ENCODE results near the gene ZDHHC7. TPM values are rescaled to one million over a fixed set of nuclear protein-coding genes. Genes with fewer than 3 reads are reported as not detected.
A peak's percentile ranks its signal among the peaks of the same experiment; 100 is the strongest.

ZDHHC7 gene
- total RNA-seq, 4 donors from 2014 or later: 55.3 to 77.5 (median 66.3) TPM

DNA sequence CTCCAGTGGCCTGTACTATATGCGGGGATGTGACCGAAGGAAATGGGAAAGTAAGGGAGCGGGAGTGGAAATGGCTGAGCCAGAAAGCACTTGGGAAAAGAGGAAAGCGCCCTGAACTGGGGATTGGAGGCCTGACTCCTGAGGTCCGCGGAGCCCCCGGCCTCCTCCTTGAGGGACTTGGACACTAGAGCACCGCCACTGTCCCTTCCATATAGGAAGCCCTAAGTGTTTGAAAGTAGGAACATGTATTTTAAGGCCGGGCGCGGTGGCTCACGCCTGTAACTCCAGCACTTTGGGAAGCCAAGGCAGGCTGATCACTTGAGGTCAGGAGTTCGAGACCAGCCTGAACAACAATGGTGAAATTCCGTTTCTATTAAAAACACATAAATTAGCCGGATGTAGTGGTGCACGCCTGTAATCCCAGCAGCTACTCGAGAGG, 530 bp upstream of the ZDHHC7 start:
- TF ChIP-seq EP300 (IDR thresholded peaks at IDR 0.05): no peak
- TF ChIP-seq POLR2A (IDR thresholded peaks at IDR 0.05): no peak
- no peak for TF ChIP-seq POLR2AphosphoS5 (IDR thresholded peaks at IDR 0.05)
- TF ChIP-seq, protein P1, sequence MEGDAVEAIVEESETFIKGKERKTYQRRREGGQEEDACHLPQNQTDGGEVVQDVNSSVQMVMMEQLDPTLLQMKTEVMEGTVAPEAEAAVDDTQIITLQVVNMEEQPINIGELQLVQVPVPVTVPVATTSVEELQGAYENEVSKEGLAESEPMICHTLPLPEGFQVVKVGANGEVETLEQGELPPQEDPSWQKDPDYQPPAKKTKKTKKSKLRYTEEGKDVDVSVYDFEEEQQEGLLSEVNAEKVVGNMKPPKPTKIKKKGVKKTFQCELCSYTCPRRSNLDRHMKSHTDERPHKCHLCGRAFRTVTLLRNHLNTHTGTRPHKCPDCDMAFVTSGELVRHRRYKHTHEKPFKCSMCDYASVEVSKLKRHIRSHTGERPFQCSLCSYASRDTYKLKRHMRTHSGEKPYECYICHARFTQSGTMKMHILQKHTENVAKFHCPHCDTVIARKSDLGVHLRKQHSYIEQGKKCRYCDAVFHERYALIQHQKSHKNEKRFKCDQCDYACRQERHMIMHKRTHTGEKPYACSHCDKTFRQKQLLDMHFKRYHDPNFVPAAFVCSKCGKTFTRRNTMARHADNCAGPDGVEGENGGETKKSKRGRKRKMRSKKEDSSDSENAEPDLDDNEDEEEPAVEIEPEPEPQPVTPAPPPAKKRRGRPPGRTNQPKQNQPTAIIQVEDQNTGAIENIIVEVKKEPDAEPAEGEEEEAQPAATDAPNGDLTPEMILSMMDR (IDR thresholded peaks at IDR 0.05): no peak
- peak overlapping the region; percentile 75 to 99 for H3K4me3 ChIP-seq
- H3K9me3 ChIP-seq: no peaks in the 10 kb centered on the region
- no peak for ATAC-seq
- 0 to 7% methylated on average over 11 of the region's 17 CpGs for WGBS, 2 donors (ENCODE audit: low coverage in 1 of 2)
- peak overlapping the region; percentile 71 to 99 (median 95) for H3K27ac ChIP-seq
- H3K4me1 ChIP-seq: peaks cover 0 to 45% (median 33%) of the 10 kb centered on the region in 3 donors
- no peaks in the 10 kb centered on the region for H3K36me3 ChIP-seq
- no peaks in the 10 kb centered on the region for H3K27me3 ChIP-seq

DNA sequence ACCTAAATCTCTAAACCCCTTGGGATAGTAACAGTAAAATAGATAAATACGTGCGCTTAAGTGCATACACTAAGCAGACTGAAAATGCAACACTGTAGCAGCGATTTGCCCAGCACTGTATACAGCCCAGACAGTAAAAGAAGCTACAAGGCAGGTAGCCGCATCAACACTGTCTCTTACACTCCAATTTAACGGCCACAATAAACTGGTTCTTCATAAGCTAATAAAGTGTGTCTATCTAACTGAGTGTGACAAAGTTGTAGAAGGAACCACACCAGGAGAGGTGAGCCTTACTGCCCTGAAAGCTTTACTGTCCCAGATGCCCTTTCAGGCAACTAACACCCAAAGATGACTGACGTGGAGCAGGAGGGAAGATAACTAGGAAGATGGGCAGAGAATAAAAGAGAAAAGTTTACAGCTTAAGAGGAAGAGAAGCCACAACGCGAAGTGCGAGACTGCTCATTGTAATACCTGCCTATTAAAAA, 847 bp downstream of the ZDHHC7 start:
- 28 to 34% methylated on average over 8 to 9 of the region's 9 CpGs for WGBS, 2 donors (ENCODE audit: low coverage in 1 of 2)
- TF ChIP-seq POLR2A (IDR thresholded peaks at IDR 0.05) (no peak), POLR2AphosphoS5 (IDR thresholded peaks at IDR 0.05) (no peak), EP300 (IDR thresholded peaks at IDR 0.05) (no peak)
- TF ChIP-seq, protein P1 (IDR thresholded peaks at IDR 0.05): no peak
- Histone ChIP-seq H3K9me3 (no peaks in the 10 kb centered on the region), H3K4me3 (peak overlapping the region; percentile 75 to 99), H3K27ac (peak overlapping the region; percentile 71 to 99 (median 95)), H3K4me1 (peaks cover 9 to 59% (median 46%) of the 10 kb centered on the region in 3 donors), H3K27me3 (no peaks in the 10 kb centered on the region), H3K36me3 (no peaks in the 10 kb centered on the region)
- no peak for ATAC-seq

DNA sequence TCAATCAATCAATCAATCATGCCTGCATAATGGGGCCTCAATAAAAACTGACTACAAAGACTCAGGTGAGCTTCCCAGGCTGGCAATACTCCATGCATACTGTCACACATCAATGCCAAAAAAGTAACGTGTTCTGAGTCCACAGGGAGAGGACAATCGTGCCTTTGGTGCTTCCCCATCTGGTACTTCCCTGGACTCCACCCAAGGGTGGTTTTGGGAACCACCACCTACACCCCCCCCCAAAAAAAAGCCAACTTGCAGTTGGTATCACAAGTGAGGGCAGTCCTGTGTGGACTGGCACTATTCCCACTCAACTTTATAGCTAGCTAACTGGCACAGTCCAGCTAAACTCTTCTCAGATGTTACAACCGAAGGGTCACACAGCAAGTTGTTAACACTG, 3.1 kb downstream of the ZDHHC7 start:
- Histone ChIP-seq H3K27me3 (no peaks in the 10 kb centered on the region), H3K36me3 (no peaks in the 10 kb centered on the region), H3K4me1 (peaks cover 24 to 81% (median 65%) of the 10 kb centered on the region in 3 donors), H3K27ac (peak overlapping the region in 3 of 4 donors; percentile 51 to 86 (median 86)), H3K9me3 (no peaks in the 10 kb centered on the region), H3K4me3 (no peak overlapping the region)
- no peak for ATAC-seq
- TF ChIP-seq POLR2A (IDR thresholded peaks at IDR 0.05) (no peak), EP300 (IDR thresholded peaks at IDR 0.05) (no peak), POLR2AphosphoS5 (IDR thresholded peaks at IDR 0.05) (no peak)
- TF ChIP-seq, protein P1 (IDR thresholded peaks at IDR 0.05): no peak
- WGBS, 2 donors (ENCODE audit: low coverage in 1 of 2): 70 to 87% methylated on average over 2 to 3 of the region's 3 CpGs

DNA sequence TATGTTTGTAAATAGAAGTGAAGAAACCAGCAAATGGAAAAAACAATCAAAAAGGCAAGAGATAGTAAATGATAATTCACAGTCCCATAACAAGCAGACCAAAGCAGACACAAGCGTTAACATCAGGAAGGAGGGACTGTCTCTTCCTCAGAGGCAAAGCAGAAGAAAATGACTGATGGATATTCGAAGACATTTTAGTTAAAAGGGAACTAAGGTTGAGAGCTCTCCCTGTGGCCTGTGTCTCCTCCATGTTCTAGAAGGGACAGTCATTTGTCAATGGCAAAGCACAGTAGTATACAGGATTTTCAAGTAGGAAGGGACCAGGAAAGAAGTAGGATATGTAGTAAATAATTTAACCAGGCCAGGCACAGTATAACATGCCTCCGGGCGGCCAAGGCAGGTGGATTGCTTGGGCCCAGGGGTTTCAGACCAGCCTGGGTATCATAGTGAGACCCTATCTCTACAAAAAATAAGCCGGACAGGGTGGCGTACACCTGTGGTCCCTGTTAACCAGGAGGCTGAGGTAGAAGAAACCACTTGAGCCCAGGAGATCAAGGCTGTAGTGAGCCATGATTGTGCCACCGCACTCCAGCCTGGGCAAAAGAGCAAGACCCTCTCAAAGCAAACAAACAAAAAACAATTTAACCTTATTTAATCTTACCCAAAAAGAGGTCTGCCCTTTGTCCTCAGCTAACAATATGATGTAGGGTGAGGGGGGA, 3.7 kb downstream of the ZDHHC7 start:
- Histone ChIP-seq H3K27me3 (no peaks in the 10 kb centered on the region), H3K9me3 (no peaks in the 10 kb centered on the region), H3K27ac (peak overlapping the region in 3 of 4 donors; percentile 51 to 86 (median 86)), H3K4me3 (no peak overlapping the region), H3K4me1 (peaks cover 24 to 87% (median 71%) of the 10 kb centered on the region in 3 donors), H3K36me3 (no peaks in the 10 kb centered on the region)
- WGBS, 2 donors (ENCODE audit: low coverage in 1 of 2): 84 to 89% methylated on average over 2 to 5 of the region's 7 CpGs
- no peak for ATAC-seq
- TF ChIP-seq, protein P1 (IDR thresholded peaks at IDR 0.05): no peak
- no peak for TF ChIP-seq POLR2AphosphoS5 (IDR thresholded peaks at IDR 0.05)
- TF ChIP-seq EP300 (IDR thresholded peaks at IDR 0.05): no peak
- TF ChIP-seq POLR2A (IDR thresholded peaks at IDR 0.05): no peak

DNA sequence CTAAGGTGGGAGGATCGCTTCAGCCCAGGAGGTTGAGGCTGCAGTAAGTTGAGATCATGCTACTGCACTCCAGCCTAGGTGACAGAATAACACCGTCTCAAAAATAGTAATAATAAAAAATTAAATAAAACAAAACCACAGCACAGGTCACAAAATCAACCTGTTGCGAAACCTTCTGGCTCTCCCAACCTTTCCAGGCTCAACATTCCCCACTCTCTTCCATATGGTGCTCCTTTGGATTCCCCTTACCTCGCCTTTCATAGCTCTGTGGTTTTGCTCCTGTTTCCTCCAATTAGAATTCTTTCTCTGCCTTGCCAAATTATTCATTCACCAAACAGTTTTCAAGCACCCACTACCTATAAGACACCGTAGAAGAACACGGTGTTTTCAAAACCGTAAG, 4.7 kb downstream of the ZDHHC7 start:
- H3K27me3 ChIP-seq: no peaks in the 10 kb centered on the region
- WGBS, 2 donors (ENCODE audit: low coverage in 1 of 2): 82% methylated on average over 7 of the region's 7 CpGs
- no peaks in the 10 kb centered on the region for H3K9me3 ChIP-seq
- H3K4me3 ChIP-seq: no peak overlapping the region
- H3K4me1 ChIP-seq: peaks cover 24 to 91% (median 75%) of the 10 kb centered on the region in 3 donors
- no peaks in the 10 kb centered on the region for H3K36me3 ChIP-seq
- peak overlapping the region; percentile 63 to 97 (median 86) for H3K27ac ChIP-seq
- no peak for ATAC-seq
- TF ChIP-seq EP300 (IDR thresholded peaks at IDR 0.05): no peak
- TF ChIP-seq, protein P1 (IDR thresholded peaks at IDR 0.05): no peak
- no peak for TF ChIP-seq POLR2AphosphoS5 (IDR thresholded peaks at IDR 0.05)
- TF ChIP-seq POLR2A (IDR thresholded peaks at IDR 0.05): no peak

All from gastroesophageal sphincter (tissue), 4 donors.